Measurements from ENCODE around the gene KCNH5. TPM values are rescaled to one million over a fixed set of nuclear protein-coding genes. Genes with fewer than 3 reads are reported as not detected.

KCNH5 gene
- total RNA-seq, 4 donors from 2014 or later: not detected

DNA sequence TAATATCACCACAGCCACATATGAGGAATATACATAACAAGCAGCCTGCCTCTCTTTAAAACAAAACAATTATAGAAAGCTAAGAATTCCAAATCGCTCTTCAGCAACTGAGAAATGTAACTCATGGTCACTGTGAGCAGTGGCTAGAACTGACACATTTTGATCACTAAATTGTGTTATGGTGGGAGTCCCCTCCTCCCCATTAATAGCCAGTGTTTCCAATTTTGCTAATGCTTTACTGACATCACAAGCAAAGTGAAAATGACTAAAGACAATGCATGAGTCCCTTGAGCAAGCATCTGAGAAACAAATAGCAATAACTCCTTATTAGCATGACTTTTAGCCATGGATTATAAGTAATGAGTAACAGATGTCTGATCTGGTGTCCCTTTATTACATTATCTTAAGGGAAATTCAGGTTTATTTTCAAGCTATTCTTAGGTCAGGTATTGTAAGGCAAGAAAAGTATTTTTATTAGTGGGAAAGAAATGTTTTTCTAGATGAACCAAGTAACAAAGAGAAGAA, 148.3 kb downstream of the KCNH5 start:
- no peaks in the 10 kb centered on the region for H3K4me1 ChIP-seq
- no peak overlapping the region for H3K4me3 ChIP-seq
- TF ChIP-seq CTCF (IDR thresholded peaks at IDR 0.05 in 4 of 5, conservative IDR thresholded peaks at IDR 0.05 in 1 of 5) (no peak), POLR2A (IDR thresholded peaks at IDR 0.05) (no peak)
- no peaks in the 10 kb centered on the region for H3K9me3 ChIP-seq
- ATAC-seq: no peak
- no peaks in the 10 kb centered on the region for H3K36me3 ChIP-seq
- no peak overlapping the region for H3K27ac ChIP-seq
- intact Hi-C loops (cut with DNase I; ENCODE audit: low total_unique reads): no loop called here
- in situ Hi-C loops (cut with MboI; ENCODE audit: low sequenced_read_pairs in 4 of 4): no loop called here
- H3K27me3 ChIP-seq: no peaks in the 10 kb centered on the region
- no peak for DNase-seq

GRCh38 chr14:62894736-62895135, 150.5 kb downstream of the KCNH5 start:
- ATAC-seq: no peak
- Histone ChIP-seq H3K36me3 (no peaks in the 10 kb centered on the region), H3K27ac (no peak overlapping the region), H3K4me3 (no peak overlapping the region), H3K27me3 (no peaks in the 10 kb centered on the region), H3K9me3 (no peaks in the 10 kb centered on the region), H3K4me1 (no peaks in the 10 kb centered on the region)
- TF ChIP-seq CTCF (IDR thresholded peaks at IDR 0.05 in 4 of 5, conservative IDR thresholded peaks at IDR 0.05 in 1 of 5) (no peak), POLR2A (IDR thresholded peaks at IDR 0.05) (no peak)
- in situ Hi-C loops (cut with MboI; ENCODE audit: low sequenced_read_pairs in 4 of 4): no loop called here
- intact Hi-C loops (cut with DNase I; ENCODE audit: low total_unique reads): no loop called here
- DNase-seq: no peak

DNA sequence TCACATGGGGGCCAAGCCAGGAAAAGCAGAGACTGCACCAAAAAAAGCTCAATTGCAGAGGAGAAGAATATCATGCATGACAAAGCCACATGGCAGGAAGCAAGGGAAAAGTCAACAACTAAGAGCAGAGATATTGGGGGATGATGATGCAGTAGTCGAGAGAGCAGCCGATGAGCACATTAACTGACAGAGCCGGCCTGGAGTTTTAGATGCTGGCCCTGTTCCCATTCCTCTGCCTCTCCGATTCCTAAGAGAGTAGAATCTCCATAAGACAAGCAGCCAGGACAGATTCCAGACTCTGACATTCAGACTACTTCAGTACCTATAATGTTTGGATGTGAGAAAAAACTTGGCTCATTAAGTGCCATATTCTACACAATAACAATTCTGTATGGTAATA, 155.9 kb downstream of the KCNH5 start:
- no peaks in the 10 kb centered on the region for H3K36me3 ChIP-seq
- ATAC-seq (no peak), DNase-seq (no peak)
- intact Hi-C loops (cut with DNase I; ENCODE audit: low total_unique reads) (no loop called here), in situ Hi-C loops (cut with MboI; ENCODE audit: low sequenced_read_pairs in 4 of 4) (no loop called here)
- H3K27ac ChIP-seq: no peak overlapping the region
- TF ChIP-seq POLR2A (IDR thresholded peaks at IDR 0.05): no peak
- TF ChIP-seq CTCF (IDR thresholded peaks at IDR 0.05 in 4 of 5, conservative IDR thresholded peaks at IDR 0.05 in 1 of 5): no peak
- no peaks in the 10 kb centered on the region for H3K9me3 ChIP-seq
- no peaks in the 10 kb centered on the region for H3K4me1 ChIP-seq
- H3K4me3 ChIP-seq: no peak overlapping the region
- no peaks in the 10 kb centered on the region for H3K27me3 ChIP-seq

GRCh38 chr14:62886461-62886860, 158.8 kb downstream of the KCNH5 start:
- H3K9me3 ChIP-seq: no peaks in the 10 kb centered on the region
- no peak for DNase-seq
- H3K4me3 ChIP-seq: no peak overlapping the region
- H3K36me3 ChIP-seq: no peaks in the 10 kb centered on the region
- TF ChIP-seq CTCF (IDR thresholded peaks at IDR 0.05 in 4 of 5, conservative IDR thresholded peaks at IDR 0.05 in 1 of 5) (no peak), POLR2A (IDR thresholded peaks at IDR 0.05) (no peak)
- in situ Hi-C loops (cut with MboI; ENCODE audit: low sequenced_read_pairs in 4 of 4): no loop called here
- no peak for ATAC-seq
- intact Hi-C loops (cut with DNase I; ENCODE audit: low total_unique reads): no loop called here
- no peaks in the 10 kb centered on the region for H3K4me1 ChIP-seq
- no peak overlapping the region for H3K27ac ChIP-seq
- no peaks in the 10 kb centered on the region for H3K27me3 ChIP-seq

- Histone ChIP-seq H3K36me3 (no peaks in the 10 kb centered on the region), H3K27ac (no peak overlapping the region), H3K4me1 (no peaks in the 10 kb centered on the region), H3K4me3 (no peak overlapping the region), H3K27me3 (no peaks in the 10 kb centered on the region), H3K9me3 (no peaks in the 10 kb centered on the region)
- TF ChIP-seq CTCF (IDR thresholded peaks at IDR 0.05 in 4 of 5, conservative IDR thresholded peaks at IDR 0.05 in 1 of 5) (no peak), POLR2A (IDR thresholded peaks at IDR 0.05) (no peak)
- DNase-seq: no peak
- no peak for ATAC-seq
- in situ Hi-C loops (cut with MboI; ENCODE audit: low sequenced_read_pairs in 4 of 4) (no loop called here), intact Hi-C loops (cut with DNase I; ENCODE audit: low total_unique reads) (no loop called here)
Observed at GRCh38 chr14:62885451-62885850, 159.8 kb downstream of the KCNH5 start.

Data from gastrocnemius medialis (tissue), 4 donors.